Myometrial cell (primary cell): ENCODE results near the gene COPZ2. TPM values are rescaled to one million over a fixed set of nuclear protein-coding genes. Genes with fewer than 3 reads are reported as not detected.

ENCODE experiments used
- total RNA-seq: library from RNA; depleted of rRNA; stranded (reverse); fragments of >200 nt; gene quantifications from 2 replicates; pipeline ENCODE4 v1.2.3, GENCODE V29; 2015

Gene COPZ2, protein sequence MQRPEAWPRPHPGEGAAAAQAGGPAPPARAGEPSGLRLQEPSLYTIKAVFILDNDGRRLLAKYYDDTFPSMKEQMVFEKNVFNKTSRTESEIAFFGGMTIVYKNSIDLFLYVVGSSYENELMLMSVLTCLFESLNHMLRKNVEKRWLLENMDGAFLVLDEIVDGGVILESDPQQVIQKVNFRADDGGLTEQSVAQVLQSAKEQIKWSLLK
- total RNA-seq = 87.7 and 94.6 TPM in 2 replicates

GRCh38 chr17:48037036-48037837, at the start of gene COPZ2:
Gene COPZ2 (minus strand): TSS chr17:48037797. CDS start chr17:48037777, 20 bp downstream.

DNA sequence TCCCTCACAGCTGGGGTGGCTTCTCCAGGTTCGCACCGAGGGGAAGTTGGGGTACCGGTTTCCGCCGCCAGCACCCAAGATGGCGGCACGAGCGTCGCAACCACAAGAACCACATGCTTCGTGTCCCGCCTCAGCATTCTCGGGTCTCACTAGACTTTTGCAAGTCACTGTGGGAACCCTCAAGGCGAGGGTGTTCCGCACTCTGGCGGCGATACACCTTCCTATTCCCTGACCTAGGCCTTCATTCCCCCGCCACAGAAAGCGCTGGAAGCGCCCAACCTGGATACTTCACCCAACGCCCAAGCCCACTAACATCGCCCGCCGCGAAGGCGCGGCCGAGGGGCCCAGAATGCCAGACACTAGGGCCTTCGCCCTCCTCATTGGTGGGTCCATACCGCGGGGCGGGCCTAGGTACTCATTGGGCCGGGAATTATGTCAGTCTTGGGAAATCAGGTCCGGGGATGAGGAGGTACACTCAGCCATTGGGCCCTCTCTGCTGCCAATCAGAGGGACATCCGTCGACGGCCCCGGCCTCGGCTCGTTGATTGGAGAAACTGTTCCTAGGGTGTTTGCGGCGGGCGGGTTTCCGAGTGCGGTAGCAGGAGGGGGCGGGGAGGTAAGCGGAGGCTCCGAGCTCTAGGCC, 10.3 kb upstream of the COPZ2 start, which contains the start of gene NFE2L1:
TSS of gene NFE2L1 (plus strand) at position 619 of the 643 bp plus-strand sequence. CDS start 2,760 bp downstream, outside the sequence.

Other genes with a start within 250 kb of the COPZ2 start
- 5.8 and 9.7 TPM in 2 replicates for gene OSBPL7, start 216.0 kb downstream of the COPZ2 start, total RNA-seq
- 42.4 and 45.2 TPM in 2 replicates for gene MRPL10, start 206.3 kb downstream of the COPZ2 start, total RNA-seq
- under 0.01 and 0.35 TPM in 2 replicates for gene LRRC46, start 206.1 kb downstream of the COPZ2 start, total RNA-seq
- gene SCRN2, start 196.5 kb downstream of the COPZ2 start, total RNA-seq = 27.5 and 29.7 TPM in 2 replicates
- not detected in 2 replicates for gene SP6, start 186.6 kb downstream of the COPZ2 start, total RNA-seq
- 1.1 and 2.3 TPM in 2 replicates for gene SP2, start 141.6 kb downstream of the COPZ2 start, total RNA-seq
- 28.5 and 73.5 TPM in 2 replicates for gene PNPO, start 96.2 kb downstream of the COPZ2 start, total RNA-seq
- gene PRR15L, start 79.9 kb downstream of the COPZ2 start, total RNA-seq = not detected in 2 replicates
- gene CDK5RAP3, start 66.7 kb downstream of the COPZ2 start, total RNA-seq = 56.2 and 84.4 TPM in 2 replicates
- gene NFE2L1, start 10.6 kb upstream of the COPZ2 start, total RNA-seq = 95.1 and 121 TPM in 2 replicates
- 59.4 and 69.8 TPM in 2 replicates for gene CBX1, start 63.7 kb upstream of the COPZ2 start, total RNA-seq
- 13.5 and 13.6 TPM in 2 replicates for gene SNX11, start 70.0 kb upstream of the COPZ2 start, total RNA-seq